Coronary artery (tissue), 2 donors: ENCODE results near the gene CPNE2.

ENCODE experiments used
- DNase-seq: peaks from one replicate; pipeline ENCODE4 v3.0.0-alpha.2; 2017; ENCODE audit warnings: low spot score
- H3K27ac ChIP-seq, 2 donors: fragments of 200-600 bp; sonication (generic); one replicate each; pipeline ENCODE4 v1.5.1; 2016 to 2019
- H3K4me3 ChIP-seq: fragments of 200-600 bp; sonication (generic); 2 replicates; pipeline ENCODE4 v1.5.1; 2016; ENCODE audit warnings: mild to moderate bottlenecking, moderate library complexity
- CTCF ChIP-seq: fragments of 200-600 bp; sonication (generic); IDR thresholded peaks from one replicate; pipeline ENCODE4 v1.5.1; 2019; ENCODE audit warnings: antibody characterized with exemption

Gene CPNE2

GRCh38 chr16:57157533-57157932 lies 65.2 kb downstream of the CPNE2 start:
- H3K4me3 ChIP-seq, result no peak overlapping the region
- no peak overlapping the region for H3K27ac ChIP-seq
- DNase-seq, result no peak
- TF ChIP-seq CTCF, result no peak

GRCh38 chr16:57159447-57159846 lies 67.1 kb downstream of the CPNE2 start:
- no peak overlapping the region for H3K27ac ChIP-seq
- no peak overlapping the region for H3K4me3 ChIP-seq
- no peak for TF ChIP-seq CTCF
- no peak for DNase-seq

- DNase-seq, result no peak
- no peak overlapping the region for H3K4me3 ChIP-seq
- no peak overlapping the region for H3K27ac ChIP-seq
- TF ChIP-seq CTCF, result no peak
These were observed 71.5 kb downstream of the CPNE2 start for GRCh38 chr16:57163842-57164241.

GRCh38 chr16:57165483-57165882 lies 73.1 kb downstream of the CPNE2 start:
- Histone ChIP-seq H3K27ac (no peak overlapping the region), H3K4me3 (no peak overlapping the region)
- no peak for TF ChIP-seq CTCF
- DNase-seq, result no peak

GRCh38 chr16:57165938-57166337 lies 73.6 kb downstream of the CPNE2 start:
- no peak for DNase-seq
- TF ChIP-seq CTCF, result no peak
- Histone ChIP-seq H3K4me3 (no peak overlapping the region), H3K27ac (no peak overlapping the region)

- no peak for TF ChIP-seq CTCF
- no peak overlapping the region for H3K27ac ChIP-seq
- DNase-seq, result no peak
- no peak overlapping the region for H3K4me3 ChIP-seq
These were observed 74.1 kb downstream of the CPNE2 start for GRCh38 chr16:57166451-57166850.

- no peak for TF ChIP-seq CTCF
- H3K27ac ChIP-seq, result no peak overlapping the region
- DNase-seq, result no peak
- no peak overlapping the region for H3K4me3 ChIP-seq
These were observed 74.6 kb downstream of the CPNE2 start for GRCh38 chr16:57166951-57167350.
